GM12872 (cell line): ENCODE data around the gene C9orf72.

Experiments used
- CTCF ChIP-seq: IDR thresholded peaks from 3 replicates; pipeline ENCODE4 v1.5.1; 2011; ENCODE audit warnings: low read depth, mild to moderate bottlenecking, low read length, moderate library complexity; ENCODE audit not compliant: insufficient read depth

The C9orf72 gene

GRCh38 chr9:27514551-27514950 lies 58.7 kb downstream of the C9orf72 start:
- TF ChIP-seq CTCF = no peak

- no peak for TF ChIP-seq CTCF
These were observed 61.5 kb downstream of the C9orf72 start for GRCh38 chr9:27511771-27512170.

GRCh38 chr9:27510780-27511179 lies 62.5 kb downstream of the C9orf72 start:
- no peak for TF ChIP-seq CTCF

- TF ChIP-seq CTCF = no peak
These were observed 66.3 kb downstream of the C9orf72 start for GRCh38 chr9:27506981-27507380.

GRCh38 chr9:27505744-27506161 lies 67.5 kb downstream of the C9orf72 start:
- no peak for TF ChIP-seq CTCF

- no peak for TF ChIP-seq CTCF
These were observed 69.0 kb downstream of the C9orf72 start for GRCh38 chr9:27504259-27504658.

- no peak for TF ChIP-seq CTCF
These were observed 69.7 kb downstream of the C9orf72 start for GRCh38 chr9:27503623-27504022.

GRCh38 chr9:27499451-27499850 lies 73.8 kb downstream of the C9orf72 start:
- TF ChIP-seq CTCF = no peak
